Measurements from ENCODE around the gene IPO11.
"Not testable (repeated sequence)": the region's sequence is repeated elsewhere in the genome, so short reads cannot be mapped to it uniquely, and the experiment has no call there.

Gene IPO11

GRCh38 chr5:62608529-62609511, 196.3 kb downstream of the IPO11 start:
- no peak for DNase-seq

GRCh38 chr5:62614355-62614754, 201.8 kb downstream of the IPO11 start:
- no peak for DNase-seq

GRCh38 chr5:62616615-62617277, 204.2 kb downstream of the IPO11 start:
- no peak for DNase-seq

- no peak for DNase-seq
These were observed 205.4 kb downstream of the IPO11 start for GRCh38 chr5:62617943-62618342.

GRCh38 chr5:62620761-62621160, 208.2 kb downstream of the IPO11 start:
- DNase-seq = no peak

GRCh38 chr5:62621280-62621679, 208.7 kb downstream of the IPO11 start:
- no peak for DNase-seq

GRCh38 chr5:62623271-62623670, 210.7 kb downstream of the IPO11 start:
- no peak for DNase-seq

- DNase-seq = not testable (repeated sequence)
These were observed 211.9 kb downstream of the IPO11 start for GRCh38 chr5:62624436-62624835.

- no peak for DNase-seq
These were observed 214.0 kb downstream of the IPO11 start for GRCh38 chr5:62626534-62626933.

- no peak for DNase-seq
These were observed 214.6 kb downstream of the IPO11 start for GRCh38 chr5:62627121-62627520.

GRCh38 chr5:62627901-62628300, 215.3 kb downstream of the IPO11 start:
- DNase-seq = no peak

GRCh38 chr5:62631909-62632580, 219.5 kb downstream of the IPO11 start:
- DNase-seq = no peak

GRCh38 chr5:62633243-62633642, 220.7 kb downstream of the IPO11 start:
- no peak for DNase-seq

- DNase-seq = no peak
These were observed 227.9 kb downstream of the IPO11 start for GRCh38 chr5:62640446-62640845.

GRCh38 chr5:62642468-62642867, 229.9 kb downstream of the IPO11 start:
- no peak for DNase-seq

GRCh38 chr5:62643556-62644451, 231.2 kb downstream of the IPO11 start:
- DNase-seq = no peak

- DNase-seq = no peak
These were observed 232.7 kb downstream of the IPO11 start for GRCh38 chr5:62645223-62645622.

GRCh38 chr5:62647241-62647640, 234.7 kb downstream of the IPO11 start:
- no peak for DNase-seq

- DNase-seq = no peak
These were observed 236.5 kb downstream of the IPO11 start for GRCh38 chr5:62649025-62649424.

GRCh38 chr5:62649476-62650113, 237.0 kb downstream of the IPO11 start:
- no peak for DNase-seq

- no peak for DNase-seq
These were observed 237.6 kb downstream of the IPO11 start for GRCh38 chr5:62650197-62650596.

- DNase-seq = no peak
These were observed 239.7 kb downstream of the IPO11 start for GRCh38 chr5:62652225-62652624.
